HCT116 (cell line): Measurements from ENCODE around the gene MARCHF3. TPM values are rescaled to one million over a fixed set of nuclear protein-coding genes. Genes with fewer than 3 reads are reported as not detected.

Experiments
- ATAC-seq: fragments of 200-7000 bp; cut with Tn5 transposase; 2 replicates; pipeline ENCODE4 v1.9.1; 2020; ENCODE audit warnings: mild to moderate bottlenecking, moderate library complexity
- BruUV-seq: library from RNA; stranded (reverse); fragments of 400-500 nt; replicated peaks from 2 replicates; lab custom pipeline; 2021; lab: Mats Ljungman, UMichigan
- CTCF ChIA-PET: fragments of 300-600 bp; sonication (Branson Sonifier 250); formaldehyde crosslinking; loops from one replicate; lab custom pipeline; 2021; ENCODE audit warnings: antibody characterized with exemption; lab: Charles Lee
- POLR2A ChIA-PET: fragments of 300-600, 350-600 bp; sonication (Branson Sonifier 250); formaldehyde crosslinking; loops from one replicate; lab custom pipeline; 2021; ENCODE audit warnings: antibody characterized with exemption; lab: Charles Lee
- RAD21 ChIA-PET, 2 experiments: fragments of 300-600 bp; sonication (Branson Sonifier 250); formaldehyde crosslinking; loops; one replicate each; lab custom pipeline; 2023; ENCODE audit warnings: low total read pairs in 2 of 2; ENCODE audit not compliant: uncharacterized antibody in 2 of 2, unreplicated experiment in 2 of 2, low non-redundant PET in 1 of 2; lab: Charles Lee
- DNase-seq: peaks from one replicate; pipeline ENCODE4 v3.0.0-alpha.2; 2010; ENCODE audit warnings: low read depth, low spot score
- H2AFZ ChIP-seq: fragments of 200-600 bp; shearing (Covaris generic), sonication (generic); 2 replicates; pipeline ENCODE4 v1.6.1; 2017; ENCODE audit warnings: low read depth, mixed run types, mixed read lengths, antibody characterized with exemption, low read length; ENCODE audit not compliant: poor library complexity, severe bottlenecking
- H3K27ac ChIP-seq: 2 replicates; pipeline ENCODE4 v1.5.1; 2012; ENCODE audit warnings: low read depth, low read length
- H3K27me3 ChIP-seq: fragments of 200-600 bp; sonication (generic); 2 replicates; pipeline ENCODE4 v1.6.1; 2016; ENCODE audit warnings: mixed run types, low read length, mixed read lengths; ENCODE audit not compliant: insufficient read depth
- H3K36me3 ChIP-seq, 2 experiments: fragments of 200-500 bp in 1 of 2; fragments of 200-600 bp in 1 of 2; sonication (Bioruptor generic) in 1 of 2; sonication (generic) in 1 of 2; 2 replicates each; pipeline versions ENCODE4 v1.5.1 to v1.6.1; 2014 to 2016; ENCODE audit warnings: low read length in 2 of 2, inconsistent platforms in 1 of 2, mixed read lengths in 1 of 2, mixed run types in 1 of 2; ENCODE audit not compliant: insufficient read depth in 2 of 2, control insufficient read depth in 1 of 2
- H3K4me1 ChIP-seq, 2 experiments: fragments of 200-600 bp in 1 of 2; sonication (generic) in 1 of 2; 2 replicates each; pipeline versions ENCODE4 v1.5.1 to v1.6.1; 2012 to 2017; ENCODE audit warnings: low read length in 2 of 2, inconsistent platforms in 1 of 2, mild to moderate bottlenecking in 1 of 2, mixed read lengths in 1 of 2, mixed run types in 1 of 2, moderate library complexity in 1 of 2; ENCODE audit not compliant: insufficient read depth in 2 of 2, control insufficient read depth in 1 of 2
- H3K4me2 ChIP-seq: fragments of 200-600 bp; sonication (generic); 2 replicates; pipeline ENCODE4 v1.6.1; 2017; ENCODE audit warnings: mixed run types, low read length, mixed read lengths
- H3K4me3 ChIP-seq, 2 experiments: fragments of 200-600 bp in 1 of 2; sonication (generic) in 1 of 2; replicated peaks in 1 of 2; 2 replicates each; pipeline ENCODE4 v1.5.1; 2011 to 2016; ENCODE audit warnings: low read length in 2 of 2, control low read depth in 1 of 2, low read depth in 1 of 2, mild to moderate bottlenecking in 1 of 2, mixed read lengths in 1 of 2, mixed run types in 1 of 2
- H3K79me2 ChIP-seq: fragments of 200-600 bp; sonication (generic); 2 replicates; pipeline ENCODE4 v1.6.1; 2017; ENCODE audit warnings: mild to moderate bottlenecking, mixed run types, low read length, moderate library complexity, mixed read lengths; ENCODE audit not compliant: insufficient read depth
- H3K9ac ChIP-seq: fragments of 200-600 bp; sonication (generic); 2 replicates; pipeline ENCODE4 v1.6.1; 2016; ENCODE audit warnings: low read length, mixed read lengths
- H3K9me2 ChIP-seq: fragments of 200-600 bp; sonication (generic), shearing (Covaris generic); 2 replicates; pipeline ENCODE4 v1.6.1; 2017; ENCODE audit warnings: mixed run types, mild to moderate bottlenecking, moderate library complexity; ENCODE audit not compliant: insufficient read depth
- H3K9me3 ChIP-seq, 2 experiments: fragments of 200-500 bp in 1 of 2; fragments of 200-600 bp in 1 of 2; sonication (Bioruptor generic) in 1 of 2; sonication (generic) in 1 of 2; 2 replicates each; pipeline ENCODE4 v1.6.1; 2014 to 2017; ENCODE audit warnings: low read length in 2 of 2, mixed read lengths in 2 of 2, inconsistent platforms in 1 of 2, low read depth in 1 of 2, mild to moderate bottlenecking in 1 of 2, mixed run types in 1 of 2, moderate library complexity in 1 of 2; ENCODE audit not compliant: control insufficient read depth in 1 of 2, insufficient read depth in 1 of 2
- H4K20me1 ChIP-seq: fragments of 200-600 bp; sonication (generic), shearing (Covaris generic); 2 replicates; pipeline ENCODE4 v1.6.1; 2017; ENCODE audit warnings: mixed run types, mild to moderate bottlenecking, moderate library complexity; ENCODE audit not compliant: insufficient read depth
- CBX3 ChIP-seq: IDR thresholded peaks from 2 replicates; pipeline ENCODE4 v1.6.1; 2012; ENCODE audit warnings: low read depth
- CEBPB ChIP-seq: IDR thresholded peaks from 2 replicates; pipeline ENCODE4 v1.6.1; 2012; ENCODE audit warnings: low read depth
- EGR1 ChIP-seq: IDR thresholded peaks from 2 replicates; pipeline ENCODE4 v1.6.1; 2012; ENCODE audit warnings: low read depth
- EZH2 ChIP-seq: fragments of 200-600 bp; sonication (generic); IDR thresholded peaks from 2 replicates; pipeline ENCODE4 v1.6.1; 2017; ENCODE audit warnings: antibody characterized with exemption, mixed run types
- EZH2phosphoT487 ChIP-seq: fragments of 200-600 bp; IDR thresholded peaks from 2 replicates; pipeline ENCODE4 v1.6.1; 2018; ENCODE audit warnings: antibody characterized with exemption, borderline replicate concordance
- FOSL1 ChIP-seq: IDR thresholded peaks from 2 replicates; pipeline ENCODE4 v1.6.1; 2012; ENCODE audit warnings: low read depth
- JUND ChIP-seq: IDR thresholded peaks from 2 replicates; pipeline ENCODE4 v1.6.1; 2012
- POLR2AphosphoS5 ChIP-seq: IDR thresholded peaks from 2 replicates; pipeline ENCODE4 v1.6.1; 2011; ENCODE audit warnings: mild to moderate bottlenecking, low read depth, low read length, moderate library complexity
- RAD21 ChIP-seq: IDR thresholded peaks from 2 replicates; pipeline ENCODE4 v1.6.1; 2012; ENCODE audit warnings: low read depth, mild to moderate bottlenecking
- SIN3A ChIP-seq: IDR thresholded peaks from 2 replicates; pipeline ENCODE4 v1.6.1; 2012; ENCODE audit warnings: low read depth
- SP1 ChIP-seq: IDR thresholded peaks from 2 replicates; pipeline ENCODE4 v1.6.1; 2012; ENCODE audit warnings: low read depth
- SRF ChIP-seq: IDR thresholded peaks from 2 replicates; pipeline ENCODE4 v1.6.1; 2012; ENCODE audit warnings: low read depth
- TCF7L2 ChIP-seq: IDR thresholded peaks from 2 replicates; pipeline ENCODE4 v1.7.0; 2011; ENCODE audit warnings: borderline replicate concordance, inconsistent platforms; ENCODE audit not compliant: insufficient read depth, insufficient read length; ENCODE audit errors: extremely low read depth
- YY1 ChIP-seq: IDR thresholded peaks from 2 replicates; pipeline ENCODE4 v1.6.1; 2011; ENCODE audit warnings: low read length, low read depth, moderate library complexity, mild to moderate bottlenecking; ENCODE audit not compliant: insufficient replicate concordance; ENCODE audit errors: extremely low read depth
- ZFX ChIP-seq: fragments of 450-650 bp; IDR thresholded peaks from 2 replicates; pipeline ENCODE4 v1.6.1; 2017
- intact Hi-C: fragments of 100-400 bp; cut with micrococcal nuclease; formaldehyde crosslinking; loops from 2 replicates; pipeline ENCODE4 v1.10.0; 2022
- total RNA-seq: library from RNA; stranded (reverse); gene quantifications from one replicate; pipeline ENCODE4 v1.2.1, GENCODE V29; 2021; ENCODE audit not compliant: unreplicated experiment
- TF ChIP-seq, protein P1 (sequence below): IDR thresholded peaks from 2 replicates; pipeline ENCODE4 v1.6.1; 2012
- TF ChIP-seq, protein P2 (sequence below): IDR thresholded peaks from 2 replicates; pipeline ENCODE4 v1.6.1; 2011; ENCODE audit warnings: mild to moderate bottlenecking, low read length, moderate library complexity; ENCODE audit not compliant: insufficient replicate concordance; ENCODE audit errors: extremely low read depth
- TF ChIP-seq, protein P3 (sequence below), 3 experiments: fragments of 200-600 bp in 1 of 3; sonication (generic) in 1 of 3; IDR thresholded peaks in 2 of 3; conservative IDR thresholded peaks in 1 of 3; 2 replicates each; pipeline ENCODE4 v1.5.1; 2012 to 2017; ENCODE audit warnings: low read depth in 2 of 3, low read length in 2 of 3, antibody characterized with exemption in 1 of 3, borderline replicate concordance in 1 of 3, control low read depth in 1 of 3, mild to moderate bottlenecking in 1 of 3, mixed read lengths in 1 of 3, mixed run types in 1 of 3, moderate library complexity in 1 of 3; ENCODE audit not compliant: insufficient read depth in 1 of 3

Gene MARCHF3
- total RNA-seq, 1 experiment from 2014 or later: 2.3 TPM

DNA sequence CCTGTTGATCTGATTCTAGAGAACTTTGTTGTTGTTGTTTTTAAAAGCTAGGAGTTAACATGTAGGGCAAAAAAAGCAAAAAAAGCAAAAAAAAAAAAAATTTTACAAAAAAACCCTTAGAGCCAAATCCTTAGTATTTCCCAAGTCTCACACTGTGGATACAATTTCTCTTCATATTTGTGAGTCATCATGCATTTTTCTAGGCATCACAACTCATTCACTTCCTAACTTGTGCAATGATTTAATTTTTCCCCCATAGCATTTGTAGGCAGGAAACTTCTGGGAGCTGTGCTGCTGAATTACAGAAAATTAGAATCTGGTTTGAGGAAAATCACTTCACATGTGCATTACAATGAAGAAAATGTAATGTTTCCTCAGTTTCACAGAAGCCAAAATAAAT lies 91.9 kb downstream of the MARCHF3 start:
- ChIA-PET CTCF (no interaction called here), RAD21 (no interaction called here), POLR2A (no interaction called here)
- Histone ChIP-seq H3K79me2 (no peaks in the 10 kb centered on the region), H3K4me1 (no peaks in the 10 kb centered on the region), H3K27ac (no peak overlapping the region), H4K20me1 (no peaks in the 10 kb centered on the region), H2AFZ (no peak overlapping the region), H3K9me3 (no peaks in the 10 kb centered on the region), H3K9me2 (no peaks in the 10 kb centered on the region), H3K36me3 (no peaks in the 10 kb centered on the region), H3K4me3 (no peak overlapping the region), H3K9ac (no peak overlapping the region), H3K4me2 (no peak overlapping the region), H3K27me3 (no peaks in the 10 kb centered on the region)
- TF ChIP-seq EZH2phosphoT487 (no peak), CBX3 (no peak), POLR2AphosphoS5 (no peak), YY1 (no peak), SP1 (no peak), JUND (no peak), EGR1 (no peak), SIN3A (no peak), ZFX (no peak)
- intact Hi-C loops: no loop called here
- DNase-seq (no peak), ATAC-seq (no peak)
- no TSS peak for BruUV-seq

DNA sequence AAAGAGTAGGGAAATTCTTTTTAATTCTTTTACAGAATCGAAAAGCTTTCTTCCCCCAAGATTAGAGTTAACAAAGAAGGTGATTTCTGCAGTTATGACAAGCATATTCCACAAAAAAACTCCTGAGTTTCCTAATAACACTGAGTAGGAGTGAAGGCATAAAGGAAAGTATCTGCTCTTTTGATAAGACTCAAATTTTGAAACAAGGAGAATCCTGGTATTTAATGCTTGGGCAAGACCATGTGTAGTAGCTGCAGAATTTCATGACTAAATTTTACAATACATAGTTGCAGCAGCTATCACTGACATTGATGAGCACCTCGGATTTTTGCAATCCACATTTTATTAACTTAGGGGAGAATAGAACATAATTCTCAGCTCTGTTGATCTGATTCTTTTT lies 92.6 kb downstream of the MARCHF3 start:
- no peaks in the 10 kb centered on the region for H3K9me3 ChIP-seq
- H3K9ac ChIP-seq: no peak overlapping the region
- BruUV-seq: no TSS peak
- no peaks in the 10 kb centered on the region for H3K79me2 ChIP-seq
- ATAC-seq (no peak), DNase-seq (no peak)
- no peak overlapping the region for H3K27ac ChIP-seq
- no peaks in the 10 kb centered on the region for H3K27me3 ChIP-seq
- no peaks in the 10 kb centered on the region for H3K9me2 ChIP-seq
- POLR2A ChIA-PET: no interaction called here
- H2AFZ ChIP-seq: no peak overlapping the region
- no peaks in the 10 kb centered on the region for H3K4me1 ChIP-seq
- no peak overlapping the region for H3K4me3 ChIP-seq
- TF ChIP-seq, protein P1, sequence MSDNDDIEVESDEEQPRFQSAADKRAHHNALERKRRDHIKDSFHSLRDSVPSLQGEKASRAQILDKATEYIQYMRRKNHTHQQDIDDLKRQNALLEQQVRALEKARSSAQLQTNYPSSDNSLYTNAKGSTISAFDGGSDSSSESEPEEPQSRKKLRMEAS: no peak
- TF ChIP-seq TCF7L2: no peak
- no peak for TF ChIP-seq SRF
- no peak for TF ChIP-seq POLR2AphosphoS5
- TF ChIP-seq, protein P2, sequence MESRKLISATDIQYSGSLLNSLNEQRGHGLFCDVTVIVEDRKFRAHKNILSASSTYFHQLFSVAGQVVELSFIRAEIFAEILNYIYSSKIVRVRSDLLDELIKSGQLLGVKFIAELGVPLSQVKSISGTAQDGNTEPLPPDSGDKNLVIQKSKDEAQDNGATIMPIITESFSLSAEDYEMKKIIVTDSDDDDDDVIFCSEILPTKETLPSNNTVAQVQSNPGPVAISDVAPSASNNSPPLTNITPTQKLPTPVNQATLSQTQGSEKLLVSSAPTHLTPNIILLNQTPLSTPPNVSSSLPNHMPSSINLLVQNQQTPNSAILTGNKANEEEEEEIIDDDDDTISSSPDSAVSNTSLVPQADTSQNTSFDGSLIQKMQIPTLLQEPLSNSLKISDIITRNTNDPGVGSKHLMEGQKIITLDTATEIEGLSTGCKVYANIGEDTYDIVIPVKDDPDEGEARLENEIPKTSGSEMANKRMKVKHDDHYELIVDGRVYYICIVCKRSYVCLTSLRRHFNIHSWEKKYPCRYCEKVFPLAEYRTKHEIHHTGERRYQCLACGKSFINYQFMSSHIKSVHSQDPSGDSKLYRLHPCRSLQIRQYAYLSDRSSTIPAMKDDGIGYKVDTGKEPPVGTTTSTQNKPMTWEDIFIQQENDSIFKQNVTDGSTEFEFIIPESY: no peak
- no peak for TF ChIP-seq CEBPB
- TF ChIP-seq JUND: no peak
- TF ChIP-seq ZFX: no peak
- TF ChIP-seq FOSL1: no peak
- TF ChIP-seq SIN3A: no peak
- no peak for TF ChIP-seq EZH2
- no peak for TF ChIP-seq RAD21
- TF ChIP-seq EGR1: no peak
- no peak for TF ChIP-seq CBX3
- TF ChIP-seq, protein P3, sequence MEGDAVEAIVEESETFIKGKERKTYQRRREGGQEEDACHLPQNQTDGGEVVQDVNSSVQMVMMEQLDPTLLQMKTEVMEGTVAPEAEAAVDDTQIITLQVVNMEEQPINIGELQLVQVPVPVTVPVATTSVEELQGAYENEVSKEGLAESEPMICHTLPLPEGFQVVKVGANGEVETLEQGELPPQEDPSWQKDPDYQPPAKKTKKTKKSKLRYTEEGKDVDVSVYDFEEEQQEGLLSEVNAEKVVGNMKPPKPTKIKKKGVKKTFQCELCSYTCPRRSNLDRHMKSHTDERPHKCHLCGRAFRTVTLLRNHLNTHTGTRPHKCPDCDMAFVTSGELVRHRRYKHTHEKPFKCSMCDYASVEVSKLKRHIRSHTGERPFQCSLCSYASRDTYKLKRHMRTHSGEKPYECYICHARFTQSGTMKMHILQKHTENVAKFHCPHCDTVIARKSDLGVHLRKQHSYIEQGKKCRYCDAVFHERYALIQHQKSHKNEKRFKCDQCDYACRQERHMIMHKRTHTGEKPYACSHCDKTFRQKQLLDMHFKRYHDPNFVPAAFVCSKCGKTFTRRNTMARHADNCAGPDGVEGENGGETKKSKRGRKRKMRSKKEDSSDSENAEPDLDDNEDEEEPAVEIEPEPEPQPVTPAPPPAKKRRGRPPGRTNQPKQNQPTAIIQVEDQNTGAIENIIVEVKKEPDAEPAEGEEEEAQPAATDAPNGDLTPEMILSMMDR (IDR thresholded peaks at IDR 0.05 in 2 of 3, conservative IDR thresholded peaks at IDR 0.05 in 1 of 3; ENCODE audit: borderline replicate concordance in 1 of 3, insufficient read depth in 1 of 3, low read depth in 2 of 3, low read length in 2 of 3): no peak
- intact Hi-C loops: no loop called here
- RAD21 ChIA-PET: no interaction called here
- H4K20me1 ChIP-seq: no peaks in the 10 kb centered on the region
- CTCF ChIA-PET: no interaction called here
- no peaks in the 10 kb centered on the region for H3K36me3 ChIP-seq
- no peak overlapping the region for H3K4me2 ChIP-seq
